ENCODE measurements around the gene WIPF1. TPM values are rescaled to one million over a fixed set of nuclear protein-coding genes. Genes with fewer than 3 reads are reported as not detected.

The WIPF1 gene
- polyA plus RNA-seq, 1 of the 3 experiments (the other 2 are of a cell fraction): 56.7 TPM

DNA sequence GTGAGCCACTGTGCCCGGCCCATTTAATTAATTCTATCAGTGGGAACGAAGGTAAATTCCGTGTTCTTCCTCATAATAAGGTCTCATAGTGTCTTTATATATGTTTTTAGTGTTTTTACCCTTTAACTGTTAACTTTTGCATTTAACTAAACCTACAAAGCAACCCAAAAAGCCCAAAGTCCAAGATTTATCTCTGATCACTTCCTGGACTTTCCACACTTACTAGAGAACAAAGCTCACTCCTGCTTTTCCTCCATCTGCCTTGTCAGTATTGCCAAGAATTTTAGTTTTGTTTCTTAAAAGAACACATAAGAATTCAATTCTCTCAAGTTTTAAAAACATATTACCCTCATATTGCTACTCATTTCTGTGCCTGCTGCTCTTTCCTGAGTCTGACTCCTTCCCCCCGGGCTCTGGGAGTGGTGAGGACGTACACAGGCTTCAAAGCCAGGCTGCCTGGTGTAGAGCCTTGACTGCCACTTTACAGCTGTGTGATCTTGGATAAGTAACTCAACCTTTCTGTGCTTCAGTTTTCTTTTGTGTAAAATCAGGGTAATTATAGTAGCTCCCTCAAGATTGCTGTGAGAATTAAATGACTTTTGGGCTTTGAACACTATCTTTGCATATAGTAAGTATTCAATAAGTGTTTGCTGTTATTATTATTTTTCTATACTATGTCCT lies 85.9 kb downstream of the WIPF1 start:
- H3K9me3 ChIP-seq: no peaks in the 10 kb centered on the region
- WGBS (ENCODE audit: low lambda C conversion rate): 21% methylated on average over 5 of the region's 5 CpGs
- CTCF ChIA-PET: interaction anchor here (1.0 kb wide), 1 partner anchor 49 kb away, joined by 3 read pairs; no protein-coding TSS in a partner anchor

More for the DNA sequence above, 85.9 kb downstream of the WIPF1 start:
- TF ChIP-seq CHD2 (IDR thresholded peaks at IDR 0.05; ENCODE audit: low read length, partially characterized antibody) (no peak), GATA2 (CRISPR knock-in tag; IDR thresholded peaks at IDR 0.05) (no peak), TEAD4 (IDR thresholded peaks at IDR 0.05; ENCODE audit: borderline replicate concordance, insufficient read depth) (no peak), RFX5 (IDR thresholded peaks at IDR 0.05; ENCODE audit: low read length) (no peak), POLR2AphosphoS5 (IDR thresholded peaks at IDR 0.05; ENCODE audit: low read depth, low read length) (no peak), FOXJ3 (CRISPR knock-in tag; IDR thresholded peaks at IDR 0.05) (no peak), RCOR1 (IDR thresholded peaks at IDR 0.05; ENCODE audit: low read length) (no peak), NRF1 (IDR thresholded peaks at IDR 0.05; ENCODE audit: low read depth, low read length) (no peak), NFIC (IDR thresholded peaks at IDR 0.05; ENCODE audit: borderline replicate concordance) (no peak), MEF2A (IDR thresholded peaks at IDR 0.05; ENCODE audit: borderline replicate concordance, low read depth) (no peak), FOSL2 (IDR thresholded peaks at IDR 0.05; ENCODE audit: borderline replicate concordance, low read depth) (no peak), TCF12 (IDR thresholded peaks at IDR 0.05) (no peak), FOXM1 (IDR thresholded peaks at IDR 0.05; ENCODE audit: low read depth) (no peak)
- TF ChIP-seq, protein P1, sequence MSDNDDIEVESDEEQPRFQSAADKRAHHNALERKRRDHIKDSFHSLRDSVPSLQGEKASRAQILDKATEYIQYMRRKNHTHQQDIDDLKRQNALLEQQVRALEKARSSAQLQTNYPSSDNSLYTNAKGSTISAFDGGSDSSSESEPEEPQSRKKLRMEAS (IDR thresholded peaks at IDR 0.05; ENCODE audit: low read depth): no peak
- TF ChIP-seq, protein P2, sequence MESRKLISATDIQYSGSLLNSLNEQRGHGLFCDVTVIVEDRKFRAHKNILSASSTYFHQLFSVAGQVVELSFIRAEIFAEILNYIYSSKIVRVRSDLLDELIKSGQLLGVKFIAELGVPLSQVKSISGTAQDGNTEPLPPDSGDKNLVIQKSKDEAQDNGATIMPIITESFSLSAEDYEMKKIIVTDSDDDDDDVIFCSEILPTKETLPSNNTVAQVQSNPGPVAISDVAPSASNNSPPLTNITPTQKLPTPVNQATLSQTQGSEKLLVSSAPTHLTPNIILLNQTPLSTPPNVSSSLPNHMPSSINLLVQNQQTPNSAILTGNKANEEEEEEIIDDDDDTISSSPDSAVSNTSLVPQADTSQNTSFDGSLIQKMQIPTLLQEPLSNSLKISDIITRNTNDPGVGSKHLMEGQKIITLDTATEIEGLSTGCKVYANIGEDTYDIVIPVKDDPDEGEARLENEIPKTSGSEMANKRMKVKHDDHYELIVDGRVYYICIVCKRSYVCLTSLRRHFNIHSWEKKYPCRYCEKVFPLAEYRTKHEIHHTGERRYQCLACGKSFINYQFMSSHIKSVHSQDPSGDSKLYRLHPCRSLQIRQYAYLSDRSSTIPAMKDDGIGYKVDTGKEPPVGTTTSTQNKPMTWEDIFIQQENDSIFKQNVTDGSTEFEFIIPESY (IDR thresholded peaks at IDR 0.05; ENCODE audit: borderline replicate concordance, low read depth): no peak
- TF ChIP-seq, protein P3, sequence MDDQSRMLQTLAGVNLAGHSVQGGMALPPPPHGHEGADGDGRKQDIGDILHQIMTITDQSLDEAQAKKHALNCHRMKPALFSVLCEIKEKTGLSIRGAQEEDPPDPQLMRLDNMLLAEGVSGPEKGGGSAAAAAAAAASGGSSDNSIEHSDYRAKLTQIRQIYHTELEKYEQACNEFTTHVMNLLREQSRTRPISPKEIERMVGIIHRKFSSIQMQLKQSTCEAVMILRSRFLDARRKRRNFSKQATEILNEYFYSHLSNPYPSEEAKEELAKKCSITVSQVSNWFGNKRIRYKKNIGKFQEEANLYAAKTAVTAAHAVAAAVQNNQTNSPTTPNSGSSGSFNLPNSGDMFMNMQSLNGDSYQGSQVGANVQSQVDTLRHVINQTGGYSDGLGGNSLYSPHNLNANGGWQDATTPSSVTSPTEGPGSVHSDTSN (IDR thresholded peaks at IDR 0.05): no peak
- TF ChIP-seq, protein P4, sequence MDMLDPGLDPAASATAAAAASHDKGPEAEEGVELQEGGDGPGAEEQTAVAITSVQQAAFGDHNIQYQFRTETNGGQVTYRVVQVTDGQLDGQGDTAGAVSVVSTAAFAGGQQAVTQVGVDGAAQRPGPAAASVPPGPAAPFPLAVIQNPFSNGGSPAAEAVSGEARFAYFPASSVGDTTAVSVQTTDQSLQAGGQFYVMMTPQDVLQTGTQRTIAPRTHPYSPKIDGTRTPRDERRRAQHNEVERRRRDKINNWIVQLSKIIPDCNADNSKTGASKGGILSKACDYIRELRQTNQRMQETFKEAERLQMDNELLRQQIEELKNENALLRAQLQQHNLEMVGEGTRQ (IDR thresholded peaks at IDR 0.05; ENCODE audit: borderline replicate concordance, low read depth, low read length): no peak
- TF ChIP-seq, protein P5, sequence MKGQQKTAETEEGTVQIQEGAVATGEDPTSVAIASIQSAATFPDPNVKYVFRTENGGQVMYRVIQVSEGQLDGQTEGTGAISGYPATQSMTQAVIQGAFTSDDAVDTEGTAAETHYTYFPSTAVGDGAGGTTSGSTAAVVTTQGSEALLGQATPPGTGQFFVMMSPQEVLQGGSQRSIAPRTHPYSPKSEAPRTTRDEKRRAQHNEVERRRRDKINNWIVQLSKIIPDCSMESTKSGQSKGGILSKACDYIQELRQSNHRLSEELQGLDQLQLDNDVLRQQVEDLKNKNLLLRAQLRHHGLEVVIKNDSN (IDR thresholded peaks at IDR 0.05; ENCODE audit: borderline replicate concordance, low read depth): no peak
- TF ChIP-seq, protein P6, sequence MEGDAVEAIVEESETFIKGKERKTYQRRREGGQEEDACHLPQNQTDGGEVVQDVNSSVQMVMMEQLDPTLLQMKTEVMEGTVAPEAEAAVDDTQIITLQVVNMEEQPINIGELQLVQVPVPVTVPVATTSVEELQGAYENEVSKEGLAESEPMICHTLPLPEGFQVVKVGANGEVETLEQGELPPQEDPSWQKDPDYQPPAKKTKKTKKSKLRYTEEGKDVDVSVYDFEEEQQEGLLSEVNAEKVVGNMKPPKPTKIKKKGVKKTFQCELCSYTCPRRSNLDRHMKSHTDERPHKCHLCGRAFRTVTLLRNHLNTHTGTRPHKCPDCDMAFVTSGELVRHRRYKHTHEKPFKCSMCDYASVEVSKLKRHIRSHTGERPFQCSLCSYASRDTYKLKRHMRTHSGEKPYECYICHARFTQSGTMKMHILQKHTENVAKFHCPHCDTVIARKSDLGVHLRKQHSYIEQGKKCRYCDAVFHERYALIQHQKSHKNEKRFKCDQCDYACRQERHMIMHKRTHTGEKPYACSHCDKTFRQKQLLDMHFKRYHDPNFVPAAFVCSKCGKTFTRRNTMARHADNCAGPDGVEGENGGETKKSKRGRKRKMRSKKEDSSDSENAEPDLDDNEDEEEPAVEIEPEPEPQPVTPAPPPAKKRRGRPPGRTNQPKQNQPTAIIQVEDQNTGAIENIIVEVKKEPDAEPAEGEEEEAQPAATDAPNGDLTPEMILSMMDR (IDR thresholded peaks at IDR 0.05): no peak
- no peak overlapping the region for H3K4me3 ChIP-seq (ENCODE audit: low read depth in 2 of 2, low read length in 1 of 2)
- no peaks in the 10 kb centered on the region for H3K79me2 ChIP-seq (ENCODE audit: insufficient read depth)
- no peak overlapping the region for H3K27ac ChIP-seq (ENCODE audit: low read depth in 2 of 2, low read length in 1 of 2)
- H2AFZ ChIP-seq (ENCODE audit: low read depth): no peak overlapping the region
- no peaks in the 10 kb centered on the region for H3K9me2 ChIP-seq
- no peaks in the 10 kb centered on the region for H3K27me3 ChIP-seq (ENCODE audit: insufficient read depth)
- H3K4me1 ChIP-seq (ENCODE audit: control insufficient read depth in 1 of 2, insufficient read depth in 2 of 2, low read depth in 1 of 2, low read length in 1 of 2): no peaks in the 10 kb centered on the region
- no peak for DNase-seq
- no peak overlapping the region for H3K4me2 ChIP-seq
- H4K20me1 ChIP-seq (ENCODE audit: insufficient read depth): no peaks in the 10 kb centered on the region
- H3K9ac ChIP-seq: no peak overlapping the region
- no peaks in the 10 kb centered on the region for H3F3A ChIP-seq (replicated peaks; ENCODE audit: insufficient read depth)
- H3K36me3 ChIP-seq (replicated peaks in 1 of 2; ENCODE audit: control insufficient read depth in 1 of 2, insufficient read depth in 2 of 2, low read length in 1 of 2): no peaks in the 10 kb centered on the region
- POLR2A ChIA-PET: no interaction called here
